ENCODE measurements around the gene AHCYL2.

AHCYL2 gene

GRCh38 chr7:129202058-129202777 is 22.6 kb upstream of the AHCYL2 start:
- no peaks in the 10 kb centered on the region for H3K27me3 ChIP-seq (ENCODE audit: low read length)
- H3K79me2 ChIP-seq (ENCODE audit: insufficient read depth, low read length) = no peaks in the 10 kb centered on the region
- no peaks in the 10 kb centered on the region for H3K36me3 ChIP-seq (ENCODE audit: low read length)
- H2AFZ ChIP-seq (ENCODE audit: low read depth, low read length, severe bottlenecking) = no peak overlapping the region
- H3K9ac ChIP-seq (ENCODE audit: low read length) = no peak overlapping the region
- no peaks in the 10 kb centered on the region for H4K20me1 ChIP-seq (ENCODE audit: low read depth, low read length)
- no peaks in the 10 kb centered on the region for H3K9me3 ChIP-seq (ENCODE audit: insufficient read depth, low read length)
- TF ChIP-seq, protein P1, sequence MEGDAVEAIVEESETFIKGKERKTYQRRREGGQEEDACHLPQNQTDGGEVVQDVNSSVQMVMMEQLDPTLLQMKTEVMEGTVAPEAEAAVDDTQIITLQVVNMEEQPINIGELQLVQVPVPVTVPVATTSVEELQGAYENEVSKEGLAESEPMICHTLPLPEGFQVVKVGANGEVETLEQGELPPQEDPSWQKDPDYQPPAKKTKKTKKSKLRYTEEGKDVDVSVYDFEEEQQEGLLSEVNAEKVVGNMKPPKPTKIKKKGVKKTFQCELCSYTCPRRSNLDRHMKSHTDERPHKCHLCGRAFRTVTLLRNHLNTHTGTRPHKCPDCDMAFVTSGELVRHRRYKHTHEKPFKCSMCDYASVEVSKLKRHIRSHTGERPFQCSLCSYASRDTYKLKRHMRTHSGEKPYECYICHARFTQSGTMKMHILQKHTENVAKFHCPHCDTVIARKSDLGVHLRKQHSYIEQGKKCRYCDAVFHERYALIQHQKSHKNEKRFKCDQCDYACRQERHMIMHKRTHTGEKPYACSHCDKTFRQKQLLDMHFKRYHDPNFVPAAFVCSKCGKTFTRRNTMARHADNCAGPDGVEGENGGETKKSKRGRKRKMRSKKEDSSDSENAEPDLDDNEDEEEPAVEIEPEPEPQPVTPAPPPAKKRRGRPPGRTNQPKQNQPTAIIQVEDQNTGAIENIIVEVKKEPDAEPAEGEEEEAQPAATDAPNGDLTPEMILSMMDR (IDR thresholded peaks at IDR 0.05; ENCODE audit: insufficient read depth, low read length, poor library complexity, severe bottlenecking) = no peak
- no peak for TF ChIP-seq EZH2phosphoT487 (conservative IDR thresholded peaks at IDR 0.05; ENCODE audit: low read length)
- H3K9me2 ChIP-seq (replicated peaks; ENCODE audit: insufficient read depth, low read length) = no peaks in the 10 kb centered on the region
- H3K4me2 ChIP-seq (ENCODE audit: low read depth, low read length, poor library complexity, severe bottlenecking) = no peak overlapping the region
- H3K4me3 ChIP-seq (ENCODE audit: insufficient read depth, low read length, poor library complexity, severe bottlenecking) = no peak overlapping the region
- no peak overlapping the region for H3K27ac ChIP-seq (ENCODE audit: low read depth, low read length)
- no peaks in the 10 kb centered on the region for H3F3A ChIP-seq (ENCODE audit: insufficient read depth)

DNA sequence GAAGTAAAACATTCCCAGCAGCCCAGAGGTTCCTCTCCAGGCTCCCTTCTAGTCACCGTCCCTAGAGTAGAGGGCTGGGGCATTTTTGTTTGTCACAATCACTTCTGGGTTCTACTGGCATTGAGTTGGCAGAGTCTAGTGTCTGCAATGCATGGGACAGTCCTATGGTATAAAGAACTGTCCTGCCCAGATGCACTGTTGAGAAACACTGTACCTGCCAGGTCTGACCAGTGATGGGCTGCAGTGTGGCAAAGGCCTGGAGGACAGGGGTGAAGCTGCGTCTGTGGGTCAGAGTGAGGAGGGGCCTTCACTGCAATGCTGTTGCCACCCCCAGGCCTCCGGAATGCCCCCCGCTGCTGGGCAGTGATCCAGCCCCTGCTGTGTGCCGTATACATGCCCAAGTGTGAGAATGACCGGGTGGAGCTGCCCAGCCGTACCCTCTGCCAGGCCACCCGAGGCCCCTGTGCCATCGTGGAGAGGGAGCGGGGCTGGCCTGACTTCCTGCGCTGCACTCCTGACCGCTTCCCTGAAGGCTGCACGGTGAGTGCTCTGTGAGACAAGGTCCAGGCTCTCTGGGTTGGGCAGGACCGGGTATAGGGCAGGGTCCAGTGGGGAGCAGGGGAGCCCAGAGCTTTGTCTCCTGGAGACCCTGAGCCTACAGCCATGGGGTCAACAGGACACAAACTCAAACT is 21.6 kb upstream of the AHCYL2 start:
- no peaks in the 10 kb centered on the region for H3K79me2 ChIP-seq (ENCODE audit: insufficient read depth, low read length)
- no peak for TF ChIP-seq EZH2phosphoT487 (conservative IDR thresholded peaks at IDR 0.05; ENCODE audit: low read length)
- TF ChIP-seq, protein P1 (IDR thresholded peaks at IDR 0.05; ENCODE audit: insufficient read depth, low read length, poor library complexity, severe bottlenecking) = no peak
- no peaks in the 10 kb centered on the region for H3K27me3 ChIP-seq (ENCODE audit: low read length)
- no peak overlapping the region for H3K4me3 ChIP-seq (ENCODE audit: insufficient read depth, low read length, poor library complexity, severe bottlenecking)
- H3K9me3 ChIP-seq (ENCODE audit: insufficient read depth, low read length) = no peaks in the 10 kb centered on the region
- no peaks in the 10 kb centered on the region for H3K36me3 ChIP-seq (ENCODE audit: low read length)
- H3F3A ChIP-seq (ENCODE audit: insufficient read depth) = no peaks in the 10 kb centered on the region
- no peak overlapping the region for H3K9ac ChIP-seq (ENCODE audit: low read length)
- no peaks in the 10 kb centered on the region for H4K20me1 ChIP-seq (ENCODE audit: low read depth, low read length)
- H3K27ac ChIP-seq (ENCODE audit: low read depth, low read length) = no peak overlapping the region
- H2AFZ ChIP-seq (ENCODE audit: low read depth, low read length, severe bottlenecking) = no peak overlapping the region
- no peaks in the 10 kb centered on the region for H3K9me2 ChIP-seq (replicated peaks; ENCODE audit: insufficient read depth, low read length)
- no peak overlapping the region for H3K4me2 ChIP-seq (ENCODE audit: low read depth, low read length, poor library complexity, severe bottlenecking)

- no peak overlapping the region for H3K4me3 ChIP-seq (ENCODE audit: insufficient read depth, low read length, poor library complexity, severe bottlenecking)
- no peak overlapping the region for H3K9ac ChIP-seq (ENCODE audit: low read length)
- H3K9me3 ChIP-seq (ENCODE audit: insufficient read depth, low read length) = no peaks in the 10 kb centered on the region
- H3F3A ChIP-seq (ENCODE audit: insufficient read depth) = no peaks in the 10 kb centered on the region
- H3K4me2 ChIP-seq (ENCODE audit: low read depth, low read length, poor library complexity, severe bottlenecking) = no peak overlapping the region
- no peaks in the 10 kb centered on the region for H3K27me3 ChIP-seq (ENCODE audit: low read length)
- no peaks in the 10 kb centered on the region for H3K79me2 ChIP-seq (ENCODE audit: insufficient read depth, low read length)
- no peak for TF ChIP-seq EZH2phosphoT487 (conservative IDR thresholded peaks at IDR 0.05; ENCODE audit: low read length)
- TF ChIP-seq, protein P1 (IDR thresholded peaks at IDR 0.05; ENCODE audit: insufficient read depth, low read length, poor library complexity, severe bottlenecking) = no peak
- H2AFZ ChIP-seq (ENCODE audit: low read depth, low read length, severe bottlenecking) = no peak overlapping the region
- H3K36me3 ChIP-seq (ENCODE audit: low read length) = no peaks in the 10 kb centered on the region
- H3K9me2 ChIP-seq (replicated peaks; ENCODE audit: insufficient read depth, low read length) = no peaks in the 10 kb centered on the region
- H3K27ac ChIP-seq (ENCODE audit: low read depth, low read length) = no peak overlapping the region
- no peaks in the 10 kb centered on the region for H4K20me1 ChIP-seq (ENCODE audit: low read depth, low read length)
These were observed 19.6 kb upstream of the AHCYL2 start for GRCh38 chr7:129205126-129205818.

Measured in SU-DHL-6 (cell line).